Ascending aorta (tissue), 2 donors: Measurements from ENCODE around the gene ZNF784. TPM values are rescaled to one million over a fixed set of nuclear protein-coding genes. Genes with fewer than 3 reads are reported as not detected.

Experiments
- DNase-seq, 2 donors: peaks; one replicate each; pipeline ENCODE4 v3.0.0-alpha.2; 2019; ENCODE audit warnings: low spot score in 2 of 2
- H3K27ac ChIP-seq, 2 donors: fragments of 200-600 bp; sonication (generic); one replicate each; pipeline ENCODE4 v1.5.1; 2016 to 2017; ENCODE audit warnings: mild to moderate bottlenecking in 1 of 2
- H3K27me3 ChIP-seq: fragments of 200-600 bp; sonication (generic); one replicate; pipeline ENCODE4 v1.5.1; 2017
- H3K36me3 ChIP-seq, 2 donors: fragments of 200-600 bp; sonication (generic); one replicate each; pipeline ENCODE4 v1.5.1; 2016
- H3K4me1 ChIP-seq, 2 donors: fragments of 200-600 bp; sonication (generic); one replicate each; pipeline ENCODE4 v1.5.1; 2016 to 2017; ENCODE audit warnings: mild to moderate bottlenecking in 1 of 2
- H3K4me3 ChIP-seq, 2 donors: fragments of 200-600 bp; sonication (generic); one replicate each; pipeline ENCODE4 v1.5.1; 2016 to 2017; ENCODE audit warnings: mild to moderate bottlenecking in 1 of 2
- H3K9me3 ChIP-seq, 2 donors: fragments of 200-600 bp; sonication (generic); one replicate each; pipeline ENCODE4 v1.5.1; 2016
- intact Hi-C: fragments of 100-400 bp; cut with DNase I; formaldehyde crosslinking; loops from one replicate; pipeline ENCODE4 v1.15.1; 2023
- total RNA-seq: library from RNA; depleted of rRNA; stranded (reverse); fragments of >200 nt; gene quantifications from one replicate; pipeline ENCODE4 v1.1.0, GENCODE V29; 2016
- TF ChIP-seq, protein P1 (sequence below), 3 experiments: fragments of 200-600 bp in 2 of 3; fragments of 450-650 bp in 1 of 3; sonication (generic) in 2 of 3; IDR thresholded peaks; one replicate each; pipeline ENCODE4 v1.5.1; 2016 to 2019; ENCODE audit warnings: antibody characterized with exemption in 3 of 3, mild to moderate bottlenecking in 1 of 3, moderate library complexity in 1 of 3

Gene ZNF784
- total RNA-seq, 1 donor from 2014 or later = 14.7 TPM

DNA sequence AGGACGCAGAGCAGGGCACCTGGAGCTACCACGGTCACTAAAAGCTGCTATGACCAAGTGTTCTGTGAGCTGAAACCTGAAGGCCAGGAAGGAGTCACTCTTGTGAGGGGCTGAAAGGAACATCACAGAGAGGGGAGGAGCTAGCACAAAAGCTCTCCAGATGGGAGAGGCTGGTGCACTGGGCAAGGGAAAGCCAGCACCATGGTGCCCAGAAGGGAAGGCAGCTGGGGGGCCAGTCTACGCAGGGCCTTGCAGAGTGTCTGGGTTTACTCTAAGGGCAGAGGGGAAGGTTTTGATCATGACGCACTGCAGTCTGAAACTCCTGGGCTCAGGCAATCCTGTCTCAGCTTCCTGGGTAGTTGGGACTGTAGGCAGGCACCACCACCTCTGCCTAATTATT is 12.4 kb upstream of the ZNF784 start:
- Histone ChIP-seq H3K9me3 (no peaks in the 10 kb centered on the region), H3K27me3 (no peaks in the 10 kb centered on the region), H3K27ac (peak overlapping the region; percentile 22 to 29), H3K4me3 (peak overlapping the region; percentile 90 to 92), H3K4me1 (peaks cover 21 to 39% of the 10 kb centered on the region in 2 donors), H3K36me3 (no peaks in the 10 kb centered on the region)
- intact Hi-C loops = no loop called here
- TF ChIP-seq, protein P1, sequence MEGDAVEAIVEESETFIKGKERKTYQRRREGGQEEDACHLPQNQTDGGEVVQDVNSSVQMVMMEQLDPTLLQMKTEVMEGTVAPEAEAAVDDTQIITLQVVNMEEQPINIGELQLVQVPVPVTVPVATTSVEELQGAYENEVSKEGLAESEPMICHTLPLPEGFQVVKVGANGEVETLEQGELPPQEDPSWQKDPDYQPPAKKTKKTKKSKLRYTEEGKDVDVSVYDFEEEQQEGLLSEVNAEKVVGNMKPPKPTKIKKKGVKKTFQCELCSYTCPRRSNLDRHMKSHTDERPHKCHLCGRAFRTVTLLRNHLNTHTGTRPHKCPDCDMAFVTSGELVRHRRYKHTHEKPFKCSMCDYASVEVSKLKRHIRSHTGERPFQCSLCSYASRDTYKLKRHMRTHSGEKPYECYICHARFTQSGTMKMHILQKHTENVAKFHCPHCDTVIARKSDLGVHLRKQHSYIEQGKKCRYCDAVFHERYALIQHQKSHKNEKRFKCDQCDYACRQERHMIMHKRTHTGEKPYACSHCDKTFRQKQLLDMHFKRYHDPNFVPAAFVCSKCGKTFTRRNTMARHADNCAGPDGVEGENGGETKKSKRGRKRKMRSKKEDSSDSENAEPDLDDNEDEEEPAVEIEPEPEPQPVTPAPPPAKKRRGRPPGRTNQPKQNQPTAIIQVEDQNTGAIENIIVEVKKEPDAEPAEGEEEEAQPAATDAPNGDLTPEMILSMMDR (IDR thresholded peaks at IDR 0.05) = no peak
- DNase-seq = no peak

DNA sequence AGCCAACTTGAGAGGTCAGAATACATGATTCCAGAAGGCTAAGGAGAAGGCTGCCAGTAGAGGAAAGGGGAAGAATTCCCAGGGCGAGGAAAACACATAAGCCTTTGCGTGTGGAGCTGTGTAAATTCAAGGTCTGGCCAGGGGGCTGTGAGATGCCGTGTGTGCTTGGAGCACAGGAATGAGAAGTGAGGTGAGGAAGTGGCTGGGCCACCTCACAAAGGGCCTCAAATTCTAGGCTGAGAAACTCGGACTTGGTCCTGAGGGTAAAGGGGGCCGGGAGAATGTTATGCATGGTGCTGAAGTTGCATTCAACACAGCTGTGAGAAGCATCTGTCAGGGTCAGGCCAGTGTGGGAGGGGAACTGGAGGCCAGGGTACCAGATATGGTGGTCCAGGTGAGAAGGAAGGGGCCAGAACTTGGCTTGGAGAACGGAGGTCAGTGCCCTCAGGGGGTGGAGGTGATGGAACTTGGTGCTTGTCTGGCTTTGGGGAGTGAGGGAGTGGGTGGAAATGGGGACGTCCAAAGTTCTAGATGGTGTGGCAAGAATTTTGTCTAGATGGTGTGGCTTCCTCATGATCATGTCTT is 11.6 kb upstream of the ZNF784 start:
- Histone ChIP-seq H3K4me1 (peaks cover 21 to 39% of the 10 kb centered on the region in 2 donors), H3K27ac (peak overlapping the region; percentile 98 to 100)

DNA sequence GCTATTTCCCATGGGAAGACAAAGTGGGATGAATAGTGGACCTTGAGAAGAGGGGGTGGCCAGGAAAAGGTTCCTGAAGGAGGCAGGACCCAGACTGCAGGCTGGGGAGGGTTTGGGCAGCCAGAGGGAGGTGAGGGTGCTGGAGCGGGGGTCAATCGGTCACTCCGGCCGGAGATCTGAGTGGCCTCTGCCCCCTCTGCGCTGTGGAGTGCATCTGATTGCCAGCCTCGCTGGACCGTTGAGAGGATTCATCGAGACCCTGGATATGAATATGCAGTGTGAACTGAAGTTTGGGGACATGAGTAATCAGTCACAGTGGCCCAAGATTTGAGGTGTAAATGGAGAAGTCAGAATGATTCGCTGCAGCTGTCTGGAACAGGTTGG is 11.0 kb upstream of the ZNF784 start:
- no peak for DNase-seq
- H3K4me1 ChIP-seq = peaks cover 18 to 39% of the 10 kb centered on the region in 2 donors
- no peaks in the 10 kb centered on the region for H3K9me3 ChIP-seq
- intact Hi-C loops = loop anchor here (2.0 kb wide), 1 partner anchor 55 kb away; the partner anchor contains the start of gene ZNF579
- H3K4me3 ChIP-seq = peak overlapping the region; percentile 90 to 92
- peak overlapping the region; percentile 98 to 100 for H3K27ac ChIP-seq
- H3K36me3 ChIP-seq = no peaks in the 10 kb centered on the region
- H3K27me3 ChIP-seq = no peaks in the 10 kb centered on the region
- TF ChIP-seq, protein P1 (IDR thresholded peaks at IDR 0.05) = no peak

More for the DNA sequence above, 11.6 kb upstream of the ZNF784 start:
- TF ChIP-seq, protein P1 (IDR thresholded peaks at IDR 0.05) = no peak
- Histone ChIP-seq H3K27me3 (no peaks in the 10 kb centered on the region), H3K9me3 (no peaks in the 10 kb centered on the region), H3K4me3 (peak overlapping the region; percentile 90 to 92), H3K36me3 (no peaks in the 10 kb centered on the region)
- no peak for DNase-seq
- intact Hi-C loops = loop anchor here (2.0 kb wide), 1 partner anchor 55 kb away; the partner anchor contains the start of gene ZNF579

DNA sequence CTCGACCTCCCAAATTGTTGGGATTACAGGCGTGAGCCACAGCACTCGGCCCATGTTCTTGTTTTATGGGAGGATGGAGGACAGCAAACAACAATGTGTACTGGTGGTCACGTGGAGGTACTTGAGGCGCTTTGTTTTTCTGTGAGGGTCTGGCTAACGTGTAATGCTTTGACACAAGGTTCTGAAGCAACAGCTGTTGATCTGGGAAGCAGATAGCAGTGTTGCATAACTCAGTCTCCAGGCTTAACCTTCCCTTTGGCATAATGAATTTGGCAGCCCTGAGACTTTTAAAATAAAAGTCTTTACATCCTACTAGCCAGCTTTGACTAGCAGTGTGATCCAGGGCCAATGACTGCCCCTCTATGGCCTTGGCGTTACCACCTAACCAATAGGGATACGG is 9.5 kb upstream of the ZNF784 start:
- no peaks in the 10 kb centered on the region for H3K27me3 ChIP-seq
- peaks cover 11 to 29% of the 10 kb centered on the region in 2 donors for H3K4me1 ChIP-seq
- TF ChIP-seq, protein P1 (IDR thresholded peaks at IDR 0.05) = no peak
- no peak for DNase-seq
- peak overlapping the region; percentile 98 to 100 for H3K27ac ChIP-seq
- H3K4me3 ChIP-seq = peak overlapping the region in 1 of 2 donors; percentile 92
- no peaks in the 10 kb centered on the region for H3K36me3 ChIP-seq
- no peaks in the 10 kb centered on the region for H3K9me3 ChIP-seq
- intact Hi-C loops = loop anchor here (2.0 kb wide), 2 partner anchors 53 to 117 kb away; partner anchors contain the start of gene ZNF579

DNA sequence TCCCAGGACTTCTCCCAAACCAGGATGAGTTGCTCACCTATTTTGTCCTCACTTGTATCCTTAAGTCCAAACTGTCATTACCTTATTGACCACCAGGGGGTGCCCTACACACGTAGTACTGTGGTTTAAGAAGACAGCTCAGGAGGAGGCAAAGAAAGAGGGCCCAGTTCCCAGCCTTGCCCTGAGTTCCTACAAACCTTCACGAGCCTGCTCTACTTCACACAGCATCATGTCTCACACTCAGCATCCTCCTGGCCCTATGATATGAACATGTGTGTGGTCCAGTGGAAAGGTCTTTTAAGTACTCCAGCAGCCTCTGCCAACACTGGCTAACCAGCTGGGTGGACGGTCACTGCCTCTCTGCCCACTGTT is 8.1 kb upstream of the ZNF784 start:
- DNase-seq = peak; percentile 59 to 98
- no peaks in the 10 kb centered on the region for H3K9me3 ChIP-seq
- no peaks in the 10 kb centered on the region for H3K36me3 ChIP-seq
- peaks cover 11 to 19% of the 10 kb centered on the region in 2 donors for H3K4me1 ChIP-seq
- TF ChIP-seq, protein P1 (IDR thresholded peaks at IDR 0.05) = peak; percentile 82 to 90 (median 83)
- peak overlapping the region in 1 of 2 donors; percentile 44 for H3K27ac ChIP-seq
- intact Hi-C loops = loop anchor here (1.0 to 2.0 kb wide), 2 partner anchors 21 to 116 kb away; no protein-coding TSS in a partner anchor
- H3K4me3 ChIP-seq = no peak overlapping the region
- H3K27me3 ChIP-seq = no peaks in the 10 kb centered on the region
